ENCODE measurements around the gene PARD3B. TPM values are rescaled to one million over a fixed set of nuclear protein-coding genes. Genes with fewer than 3 reads are reported as not detected.

PARD3B gene
- total RNA-seq, 1 experiment from 2014 or later, result 3.6 TPM

DNA sequence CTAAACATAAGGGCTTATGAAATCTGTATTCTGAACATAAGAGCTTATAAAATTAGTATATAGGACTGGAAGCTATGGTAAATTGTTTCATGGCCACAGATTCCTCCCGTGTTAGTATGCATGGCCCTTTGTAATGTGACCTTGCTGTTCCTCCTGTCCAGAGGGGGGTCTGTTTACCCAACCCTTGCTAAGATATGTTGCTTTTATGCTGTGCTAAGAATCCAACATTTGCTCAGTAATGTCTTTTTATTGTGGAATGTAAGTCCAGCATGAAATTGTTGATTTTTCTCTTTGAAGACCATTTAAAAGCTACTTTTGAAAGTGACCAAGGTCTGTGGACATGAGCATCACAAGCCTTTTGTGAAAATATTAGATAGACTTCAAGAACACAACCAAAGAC, 485.4 kb downstream of the PARD3B start:
- TF ChIP-seq REST (IDR thresholded peaks at IDR 0.05; ENCODE audit: insufficient read depth in 1 of 2, low read depth in 2 of 2, low read length in 1 of 2) (no peak), POLR2AphosphoS5 (IDR thresholded peaks at IDR 0.05; ENCODE audit: low read depth, low read length) (no peak), TCF7L2 (IDR thresholded peaks at IDR 0.05; ENCODE audit: low read depth, low read length) (no peak), CTCF (IDR thresholded peaks at IDR 0.05) (no peak), SIN3A (IDR thresholded peaks at IDR 0.05; ENCODE audit: borderline replicate concordance, insufficient read depth, low read depth, low read length) (no peak)
- CTCF ChIA-PET, result no interaction called here

DNA sequence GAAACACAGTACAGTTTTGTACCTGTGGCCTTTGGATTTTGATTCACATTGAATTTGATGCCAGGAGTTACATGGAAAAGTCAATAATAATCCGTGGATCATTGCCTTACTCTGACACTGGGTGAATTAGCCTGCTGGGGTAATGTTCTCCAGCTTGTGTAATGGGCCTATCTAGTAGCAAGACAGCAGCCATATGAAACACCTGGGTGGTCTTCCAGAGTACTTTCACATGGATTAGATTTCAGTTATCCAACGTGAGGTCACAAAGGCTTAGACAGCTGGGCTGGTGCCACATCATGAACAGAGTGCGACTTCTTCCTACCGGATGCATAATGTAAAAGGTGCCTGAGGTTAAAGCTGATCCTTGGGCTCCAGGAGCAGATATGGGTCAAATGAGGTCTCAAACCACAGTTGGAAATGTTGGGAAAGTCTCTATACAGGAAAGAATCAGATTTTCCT, 486.8 kb downstream of the PARD3B start:
- TF ChIP-seq CTCF (IDR thresholded peaks at IDR 0.05), result no peak
- TF ChIP-seq POLR2AphosphoS5 (IDR thresholded peaks at IDR 0.05; ENCODE audit: low read depth, low read length), result no peak
- TF ChIP-seq REST (IDR thresholded peaks at IDR 0.05; ENCODE audit: insufficient read depth in 1 of 2, low read depth in 2 of 2, low read length in 1 of 2), result no peak
- no peak for TF ChIP-seq SIN3A (IDR thresholded peaks at IDR 0.05; ENCODE audit: borderline replicate concordance, insufficient read depth, low read depth, low read length)
- TF ChIP-seq TCF7L2 (IDR thresholded peaks at IDR 0.05; ENCODE audit: low read depth, low read length), result no peak
- Histone ChIP-seq H3K4me1 (ENCODE audit: control insufficient read depth, insufficient read depth, low read length) (0 out of 2 replicates have a peak, but pooled peaks cover 3% of the 10 kb centered on the region), H3K4me3 (ENCODE audit: low read depth in 2 of 2, low read length in 2 of 2) (no peak overlapping the region), H3K9me3 (ENCODE audit: control insufficient read depth, insufficient read depth, low read depth, low read length) (peaks cover 4% of the 10 kb centered on the region; the same call in 1 of the 2 replicates), H3K27me3 (ENCODE audit: control insufficient read depth, insufficient read depth, low read length) (no peaks in the 10 kb centered on the region), H3K27ac (ENCODE audit: low read length) (peak overlapping the region; percentile 49; the same call in 1 of the 2 replicates), H3K36me3 (ENCODE audit: control insufficient read depth, insufficient read depth, low read length) (no peaks in the 10 kb centered on the region)
- CTCF ChIA-PET, result no interaction called here
- no peak for DNase-seq (ENCODE audit: low read depth, low spot score)
- no peak for ATAC-seq
- intact Hi-C loops (cut with micrococcal nuclease; ENCODE audit: unreplicated experiment), result no loop called here
- POLR2A ChIA-PET, result no interaction called here
- in situ Hi-C loops (cut with HindIII; ENCODE audit: low pct_unique_long_range_greater_than_20kb, low sequenced_read_pairs), result no loop called here
- no TSS peak for BruUV-seq (replicated peaks)

More for the DNA sequence above, 485.4 kb downstream of the PARD3B start:
- BruUV-seq (replicated peaks), result no TSS peak
- Histone ChIP-seq H3K27me3 (ENCODE audit: control insufficient read depth, insufficient read depth, low read length) (no peaks in the 10 kb centered on the region), H3K4me1 (ENCODE audit: control insufficient read depth, insufficient read depth, low read length) (peaks cover 15% of the 10 kb centered on the region), H3K36me3 (ENCODE audit: control insufficient read depth, insufficient read depth, low read length) (no peaks in the 10 kb centered on the region), H3K9me3 (ENCODE audit: control insufficient read depth, insufficient read depth, low read depth, low read length) (peaks cover 4% of the 10 kb centered on the region; the same call in 1 of the 2 replicates), H3K4me3 (ENCODE audit: low read depth in 2 of 2, low read length in 2 of 2) (no peak overlapping the region), H3K27ac (ENCODE audit: low read length) (peak overlapping the region; percentile 49; the same call in 1 of the 2 replicates)
- intact Hi-C loops (cut with micrococcal nuclease; ENCODE audit: unreplicated experiment), result no loop called here
- in situ Hi-C loops (cut with HindIII; ENCODE audit: low pct_unique_long_range_greater_than_20kb, low sequenced_read_pairs), result no loop called here
- POLR2A ChIA-PET, result no interaction called here
- ATAC-seq (no peak), DNase-seq (ENCODE audit: low read depth, low spot score) (no peak)

Measured in Panc1 (cell line).